ENCODE measurements around the gene CDH13. TPM values are rescaled to one million over a fixed set of nuclear protein-coding genes. Genes with fewer than 3 reads are reported as not detected.

CDH13 gene
- total RNA-seq, 2 donors from 2014 or later, result 2.4 to 6.3 TPM

- DNase-seq, result no peak
- Histone ChIP-seq H3K4me3 (no peak overlapping the region), H3K9me3 (no peaks in the 10 kb centered on the region), H3K4me1 (no peaks in the 10 kb centered on the region), H3K9ac (ENCODE audit: low read depth in 2 of 2, low read length in 2 of 2) (no peak overlapping the region), H3K36me3 (no peaks in the 10 kb centered on the region), H3K27me3 (no peaks in the 10 kb centered on the region), H3K27ac (no peak overlapping the region)
- intact Hi-C loops (cut with DNase I), result no loop called here
- TF ChIP-seq CTCF (IDR thresholded peaks at IDR 0.05), result no peak
Observed at GRCh38 chr16:83130039-83130438, 503.3 kb downstream of the CDH13 start.

GRCh38 chr16:83134638-83135037 lies 507.9 kb downstream of the CDH13 start:
- H3K36me3 ChIP-seq, result no peaks in the 10 kb centered on the region
- H3K9me3 ChIP-seq, result no peaks in the 10 kb centered on the region
- no peak overlapping the region for H3K4me3 ChIP-seq
- no peak for TF ChIP-seq CTCF (IDR thresholded peaks at IDR 0.05)
- H3K9ac ChIP-seq (ENCODE audit: low read depth in 2 of 2, low read length in 2 of 2), result no peak overlapping the region
- no peaks in the 10 kb centered on the region for H3K27me3 ChIP-seq
- intact Hi-C loops (cut with DNase I), result no loop called here
- H3K4me1 ChIP-seq, result peaks cover 4% of the 10 kb centered on the region
- no peak overlapping the region for H3K27ac ChIP-seq
- no peak for DNase-seq

- H3K36me3 ChIP-seq, result no peaks in the 10 kb centered on the region
Observed at GRCh38 chr16:83136419-83136818, 509.6 kb downstream of the CDH13 start.

GRCh38 chr16:83136924-83137323 lies 510.2 kb downstream of the CDH13 start:
- H3K36me3 ChIP-seq, result no peaks in the 10 kb centered on the region
- peaks cover 4% of the 10 kb centered on the region for H3K4me1 ChIP-seq
- no peak overlapping the region for H3K4me3 ChIP-seq
- H3K27me3 ChIP-seq, result no peaks in the 10 kb centered on the region
- intact Hi-C loops (cut with DNase I), result no loop called here
- no peak for TF ChIP-seq CTCF (IDR thresholded peaks at IDR 0.05)
- H3K9ac ChIP-seq (ENCODE audit: low read depth in 2 of 2, low read length in 2 of 2), result peak overlapping the region in 1 of 2 donors; percentile 34
- no peak for DNase-seq
- H3K9me3 ChIP-seq, result no peaks in the 10 kb centered on the region
- no peak overlapping the region for H3K27ac ChIP-seq

More at GRCh38 chr16:83136419-83136818, 509.6 kb downstream of the CDH13 start:
- no peak overlapping the region for H3K27ac ChIP-seq
- H3K9me3 ChIP-seq, result no peaks in the 10 kb centered on the region
- no peak overlapping the region for H3K4me3 ChIP-seq
- DNase-seq, result no peak
- H3K27me3 ChIP-seq, result no peaks in the 10 kb centered on the region
- peaks cover 4% of the 10 kb centered on the region for H3K4me1 ChIP-seq
- intact Hi-C loops (cut with DNase I), result no loop called here
- H3K9ac ChIP-seq (ENCODE audit: low read depth in 2 of 2, low read length in 2 of 2), result no peak overlapping the region
- TF ChIP-seq CTCF (IDR thresholded peaks at IDR 0.05), result no peak

GRCh38 chr16:83137326-83137781 lies 510.6 kb downstream of the CDH13 start:
- peak; percentile 27 for DNase-seq
- no peaks in the 10 kb centered on the region for H3K36me3 ChIP-seq
- TF ChIP-seq CTCF (IDR thresholded peaks at IDR 0.05), result no peak
- intact Hi-C loops (cut with DNase I), result no loop called here
- no peak overlapping the region for H3K4me3 ChIP-seq
- H3K9ac ChIP-seq (ENCODE audit: low read depth in 2 of 2, low read length in 2 of 2), result peak overlapping the region in 1 of 2 donors; percentile 34
- no peaks in the 10 kb centered on the region for H3K9me3 ChIP-seq
- H3K27me3 ChIP-seq, result no peaks in the 10 kb centered on the region
- peaks cover 4% of the 10 kb centered on the region for H3K4me1 ChIP-seq
- H3K27ac ChIP-seq, result no peak overlapping the region
